Stimulated activated naive CD8-positive, alpha-beta T cell treated with anti-CD3 and anti-CD28 coated beads, Interleukin-15, Interleukin-2, amounts not matched to agents 100 U/mL and 50 U/mL, for 24 hours (primary cell): ENCODE measurements around the gene TWIST2.

ENCODE experiments used
- ATAC-seq: fragments of 150-1000 bp; cut with Tn5 transposase; one replicate; pipeline ENCODE4 v1.10.0; 2021
- DNase-seq: peaks from one replicate; pipeline ENCODE4 v3.0.0; 2021

Gene TWIST2

GRCh38 chr2:238890618-238891456 lies 43.0 kb downstream of the TWIST2 start:
- no peak for DNase-seq
- no peak for ATAC-seq

GRCh38 chr2:238891457-238892203 lies 43.7 kb downstream of the TWIST2 start:
- no peak for DNase-seq
- no peak for ATAC-seq

GRCh38 chr2:238892204-238892500 lies 44.3 kb downstream of the TWIST2 start:
- DNase-seq (no peak), ATAC-seq (no peak)

- ATAC-seq (no peak), DNase-seq (no peak)
Observed at GRCh38 chr2:238892796-238893195, 44.9 kb downstream of the TWIST2 start.

- ATAC-seq: no peak
- no peak for DNase-seq
Observed at GRCh38 chr2:238893349-238894000, 45.6 kb downstream of the TWIST2 start.

- no peak for DNase-seq
- ATAC-seq: no peak
Observed at GRCh38 chr2:238894226-238894949, 46.5 kb downstream of the TWIST2 start.

GRCh38 chr2:238894950-238895298 lies 47.0 kb downstream of the TWIST2 start:
- no peak for ATAC-seq
- DNase-seq: no peak

GRCh38 chr2:238895361-238895882 lies 47.5 kb downstream of the TWIST2 start:
- ATAC-seq (no peak), DNase-seq (no peak)

- no peak for ATAC-seq
- DNase-seq: no peak
Observed at GRCh38 chr2:238895891-238896600, 48.2 kb downstream of the TWIST2 start.

- ATAC-seq: no peak
- no peak for DNase-seq
Observed at GRCh38 chr2:238896641-238897040, 48.8 kb downstream of the TWIST2 start.

GRCh38 chr2:238897122-238897880 lies 49.4 kb downstream of the TWIST2 start:
- ATAC-seq (no peak), DNase-seq (no peak)

- ATAC-seq (no peak), DNase-seq (no peak)
Observed at GRCh38 chr2:238897911-238898311, 50.0 kb downstream of the TWIST2 start.

GRCh38 chr2:238898534-238899281 lies 50.8 kb downstream of the TWIST2 start:
- DNase-seq (no peak), ATAC-seq (no peak)

- no peak for DNase-seq
- ATAC-seq: no peak
Observed at GRCh38 chr2:238899386-238899785, 51.5 kb downstream of the TWIST2 start.

GRCh38 chr2:238900511-238900910 lies 52.6 kb downstream of the TWIST2 start:
- no peak for ATAC-seq
- DNase-seq: no peak

- no peak for ATAC-seq
- no peak for DNase-seq
Observed at GRCh38 chr2:238901461-238902057, 53.7 kb downstream of the TWIST2 start.

GRCh38 chr2:238902285-238902684 lies 54.4 kb downstream of the TWIST2 start:
- DNase-seq: no peak
- no peak for ATAC-seq

GRCh38 chr2:238903141-238903540 lies 55.3 kb downstream of the TWIST2 start:
- ATAC-seq (no peak), DNase-seq (no peak)

GRCh38 chr2:238904177-238904576 lies 56.3 kb downstream of the TWIST2 start:
- ATAC-seq (no peak), DNase-seq (no peak)

GRCh38 chr2:238904716-238905115 lies 56.8 kb downstream of the TWIST2 start:
- no peak for ATAC-seq
- DNase-seq: no peak
